Measurements from ENCODE around the gene PAX1.

The PAX1 gene

DNA sequence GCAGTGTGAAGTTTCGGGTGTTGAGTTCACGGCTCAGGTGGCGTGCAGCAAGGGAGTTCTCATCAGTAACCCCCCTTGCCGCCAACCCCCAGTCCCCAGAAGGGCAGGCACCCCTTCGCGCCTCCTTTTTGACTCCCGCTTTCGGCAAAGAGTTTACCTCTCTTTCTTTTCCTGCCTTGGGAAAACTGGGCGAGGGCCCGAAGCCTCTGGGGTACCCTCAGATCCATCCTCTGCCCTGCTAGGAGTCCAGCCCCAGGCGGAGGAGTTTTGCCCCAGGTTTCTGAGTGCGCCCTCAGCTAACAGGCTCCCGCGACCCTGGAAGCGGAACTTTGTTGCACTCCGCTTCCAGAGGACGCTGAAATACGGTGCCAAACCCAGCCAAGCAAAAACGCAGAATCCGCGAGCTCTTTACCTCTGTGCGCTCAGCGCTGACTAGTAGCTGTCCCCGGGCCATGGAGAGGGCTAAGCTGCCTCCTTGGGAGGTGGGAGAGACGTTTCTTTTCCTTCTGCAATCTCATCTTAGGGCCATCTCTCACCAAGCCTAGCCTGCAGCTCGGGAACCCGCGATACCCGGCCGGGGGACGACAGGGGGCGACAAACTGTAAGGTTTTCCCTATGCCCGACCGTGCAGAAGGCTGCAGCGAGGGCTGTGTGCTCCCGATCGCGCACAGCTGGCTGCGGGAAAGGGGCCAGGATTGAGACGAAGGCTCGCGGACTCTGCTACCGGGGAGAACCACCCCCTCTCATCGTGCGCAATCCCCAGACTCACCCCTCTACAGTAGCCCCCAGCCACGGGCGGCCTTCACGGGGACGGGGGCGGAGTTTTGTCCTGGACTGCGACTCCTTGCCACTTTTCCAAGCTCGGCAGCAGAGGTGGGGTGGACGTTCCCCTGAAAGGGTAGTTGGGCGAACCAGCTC lies 2.7 kb upstream of the PAX1 start:
- no peak for DNase-seq (ENCODE audit: low read depth, low spot score)

DNA sequence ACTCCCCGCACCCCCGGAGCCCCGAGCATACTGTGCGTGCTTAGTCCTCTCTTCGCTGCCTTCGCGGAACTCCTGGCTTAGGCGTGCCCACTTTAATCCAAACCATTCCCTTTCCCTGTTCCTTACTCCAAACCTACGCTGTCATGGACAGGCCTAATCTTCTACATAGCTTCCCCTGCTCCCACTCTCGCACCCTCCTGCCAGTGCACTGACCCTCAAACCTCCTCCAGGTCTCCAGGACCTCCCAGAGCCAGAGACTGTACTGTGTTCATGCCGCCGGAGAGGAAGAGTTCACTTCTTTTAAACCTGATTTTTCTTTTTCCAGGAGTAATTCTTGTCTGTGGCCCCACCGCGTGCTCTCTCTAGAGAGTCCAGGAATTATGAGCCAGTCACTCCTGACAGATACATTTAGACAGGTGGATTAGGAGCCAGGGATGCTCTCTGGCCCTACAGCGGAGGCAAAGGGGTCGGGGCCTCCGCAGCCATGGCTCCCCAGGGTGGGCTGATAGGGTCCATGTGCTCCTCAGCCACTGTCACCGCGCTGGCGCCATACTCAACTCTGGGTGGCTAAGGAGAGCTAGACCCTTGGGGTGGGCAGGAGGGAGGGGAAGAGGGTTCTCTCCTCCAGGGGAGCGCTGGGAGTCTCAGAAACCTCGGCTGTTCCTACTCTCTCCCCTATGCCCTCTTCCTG lies 1.6 kb upstream of the PAX1 start:
- no peak for DNase-seq (ENCODE audit: low read depth, low spot score)

- DNase-seq (ENCODE audit: low read depth, low spot score), result no peak
Measured at GRCh38 chr20:21704408-21705385, 767 bp upstream of the PAX1 start.

- DNase-seq (ENCODE audit: low read depth, low spot score), result no peak
Measured at GRCh38 chr20:21706261-21707195, 1.1 kb downstream of the PAX1 start.

- DNase-seq (ENCODE audit: low read depth, low spot score), result no peak
Measured at GRCh38 chr20:21707267-21707666, 1.8 kb downstream of the PAX1 start.

- no peak for DNase-seq (ENCODE audit: low read depth, low spot score)
Measured at GRCh38 chr20:21707999-21708737, 2.7 kb downstream of the PAX1 start.

- no peak for DNase-seq (ENCODE audit: low read depth, low spot score)
Measured at GRCh38 chr20:21708738-21709534, 3.5 kb downstream of the PAX1 start.

GRCh38 chr20:21709535-21709904 lies 4.1 kb downstream of the PAX1 start:
- no peak for DNase-seq (ENCODE audit: low read depth, low spot score)

DNA sequence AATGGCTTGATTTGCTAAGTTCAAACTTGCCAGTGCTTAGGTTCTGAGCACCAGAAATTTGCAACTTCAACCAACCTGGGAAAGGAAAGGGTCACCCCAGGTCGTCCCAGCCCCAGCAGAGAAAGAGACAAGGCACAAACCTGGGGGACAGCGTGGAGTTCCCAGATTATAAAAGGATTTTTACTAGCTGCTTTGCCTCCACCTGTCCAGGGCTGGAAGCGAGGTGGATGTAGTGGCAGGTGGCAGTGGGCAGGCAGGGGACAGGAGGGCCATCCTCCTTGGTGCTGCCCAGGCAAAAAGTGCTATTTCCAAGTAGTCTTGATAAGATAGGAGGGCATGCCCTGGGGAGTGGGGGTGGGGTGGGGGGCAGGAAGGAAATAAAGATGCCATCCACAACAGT lies 4.9 kb downstream of the PAX1 start:
- DNase-seq (ENCODE audit: low read depth, low spot score), result no peak

DNA sequence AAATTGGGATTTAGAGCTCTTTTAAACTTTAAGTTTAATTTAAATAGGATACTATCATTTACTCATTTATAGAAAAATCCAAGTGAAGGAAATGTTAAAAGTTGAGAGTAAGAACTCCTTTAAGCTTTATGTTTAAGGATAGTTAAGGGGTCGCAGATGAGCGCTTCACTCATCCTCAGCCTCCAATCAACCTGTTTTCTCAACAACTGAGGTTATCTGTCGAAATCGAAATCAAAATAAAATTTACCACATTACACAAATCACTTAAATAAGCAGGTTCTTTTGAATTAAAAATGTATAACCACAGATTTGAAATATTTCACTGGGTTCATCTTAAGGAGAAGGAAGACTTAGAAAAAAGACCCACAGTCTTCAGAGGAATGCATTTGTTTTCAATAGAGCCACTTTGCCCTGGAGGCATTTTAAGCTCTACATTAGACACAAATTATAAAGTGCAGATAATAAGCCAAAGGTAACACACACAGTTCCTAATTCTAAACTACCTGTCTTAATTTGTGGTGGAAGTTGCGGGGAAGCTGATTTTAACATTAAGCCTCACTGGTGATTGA lies 5.5 kb downstream of the PAX1 start:
- no peak for DNase-seq (ENCODE audit: low read depth, low spot score)

GRCh38 chr20:21712443-21713059 lies 7.1 kb downstream of the PAX1 start:
- no peak for DNase-seq (ENCODE audit: low read depth, low spot score)

GRCh38 chr20:21713470-21713869 lies 8.0 kb downstream of the PAX1 start:
- DNase-seq (ENCODE audit: low read depth, low spot score), result no peak

- DNase-seq (ENCODE audit: low read depth, low spot score), result no peak
Measured at GRCh38 chr20:21713901-21714296, 8.4 kb downstream of the PAX1 start.

- no peak for DNase-seq (ENCODE audit: low read depth, low spot score)
Measured at GRCh38 chr20:21714297-21715192, 9.1 kb downstream of the PAX1 start.

DNA sequence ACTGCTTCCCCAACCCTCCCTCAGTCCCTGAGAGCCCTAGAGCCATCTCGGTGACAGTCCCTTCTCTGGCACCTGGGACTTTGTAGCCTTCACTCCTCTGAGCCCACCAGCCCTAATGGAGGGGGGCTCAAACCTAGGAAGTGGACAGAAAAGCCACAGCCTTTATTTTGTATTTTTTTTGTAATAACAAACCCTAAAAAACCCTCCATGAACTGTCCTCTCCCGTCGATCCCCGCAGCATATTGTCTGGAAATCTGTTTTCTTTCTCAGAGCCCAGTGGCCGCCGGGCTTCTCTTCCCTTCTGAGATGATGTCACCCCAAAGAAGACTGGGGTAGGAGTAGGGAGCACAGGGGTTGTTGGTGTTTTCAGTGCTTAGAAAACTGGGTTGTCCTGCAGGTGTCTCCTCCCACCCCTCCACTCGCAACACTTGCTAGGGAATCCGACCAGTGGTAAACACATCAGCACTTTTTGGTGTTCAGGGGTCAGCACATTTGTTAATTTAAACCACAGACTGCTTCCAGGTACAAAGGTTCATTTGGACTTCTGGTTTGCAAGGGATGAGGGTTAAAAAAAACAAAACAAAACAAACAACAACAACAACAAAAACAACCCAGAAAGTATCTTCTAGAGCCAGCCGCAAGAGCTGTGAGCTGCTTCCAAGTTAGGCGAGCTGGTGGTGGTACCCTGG lies 9.9 kb downstream of the PAX1 start:
- no peak for DNase-seq (ENCODE audit: low read depth, low spot score)

GRCh38 chr20:21719592-21720214 lies 14.2 kb downstream of the PAX1 start:
- DNase-seq (ENCODE audit: low read depth, low spot score), result no peak

All from brain pericyte (primary cell).